ENCODE measurements around the gene DUSP8. TPM values are rescaled to one million over a fixed set of nuclear protein-coding genes. Genes with fewer than 3 reads are reported as not detected.

The DUSP8 gene
- total and polyA plus RNA-seq, 2 experiments from 2014 or later: 0.11 TPM; not detected in 1

DNA sequence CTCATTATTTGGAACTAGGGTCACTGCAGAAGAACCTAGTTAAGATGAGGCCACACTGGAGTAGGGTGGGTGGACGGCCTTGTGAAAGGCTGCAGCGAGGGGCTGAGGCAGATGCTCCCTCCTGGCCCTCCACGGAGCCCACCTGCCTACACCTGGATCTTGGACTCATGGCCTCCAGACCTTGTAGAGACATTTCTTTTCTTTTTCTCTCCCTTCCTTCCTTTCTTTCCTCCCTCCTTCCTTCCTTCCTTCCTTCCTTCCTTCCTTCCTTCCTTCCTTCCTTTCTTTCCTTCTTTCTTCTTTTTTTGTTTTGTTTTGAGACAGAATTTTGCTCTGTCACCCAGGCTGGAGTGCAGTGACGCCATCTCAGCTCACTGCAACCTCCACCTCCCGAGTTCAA, 26.6 kb downstream of the DUSP8 start:
- in situ Hi-C loops (cut with MboI): no loop called here
- H3K9me3 ChIP-seq (ENCODE audit: low read depth): no peaks in the 10 kb centered on the region
- H3K4me3 ChIP-seq: no peak overlapping the region
- peaks cover 18% of the 10 kb centered on the region for H3K27me3 ChIP-seq (replicated peaks; ENCODE audit: insufficient read depth)
- DNase-seq: no peak
- no peak overlapping the region for H2AFZ ChIP-seq
- TF ChIP-seq EZH2 (IDR thresholded peaks at IDR 0.05; ENCODE audit: insufficient read depth, poor library complexity, severe bottlenecking) (no peak), EZH2phosphoT487 (IDR thresholded peaks at IDR 0.05; ENCODE audit: insufficient read depth, low read depth) (no peak)
- no peaks in the 10 kb centered on the region for H3K9me2 ChIP-seq (ENCODE audit: insufficient read depth)
- H4K20me1 ChIP-seq (ENCODE audit: insufficient read depth): no peaks in the 10 kb centered on the region
- no peak overlapping the region for H3K4me2 ChIP-seq (ENCODE audit: unreplicated experiment)
- H3K79me2 ChIP-seq (ENCODE audit: insufficient read depth): no peaks in the 10 kb centered on the region
- 29 to 39% methylated on average over 5 of the region's 5 CpGs for WGBS, 2 experiments (ENCODE audit: low coverage in 1 of 2, low lambda C conversion rate in 2 of 2, missing lambda C conversion rate in 2 of 2)
- H3K4me1 ChIP-seq (ENCODE audit: insufficient read depth): no peaks in the 10 kb centered on the region
- no peak overlapping the region for H3K27ac ChIP-seq
- no peaks in the 10 kb centered on the region for H3K36me3 ChIP-seq (ENCODE audit: low read depth)
- no peak overlapping the region for H3K9ac ChIP-seq
- no peaks in the 10 kb centered on the region for H3F3A ChIP-seq (ENCODE audit: insufficient read depth)

DNA sequence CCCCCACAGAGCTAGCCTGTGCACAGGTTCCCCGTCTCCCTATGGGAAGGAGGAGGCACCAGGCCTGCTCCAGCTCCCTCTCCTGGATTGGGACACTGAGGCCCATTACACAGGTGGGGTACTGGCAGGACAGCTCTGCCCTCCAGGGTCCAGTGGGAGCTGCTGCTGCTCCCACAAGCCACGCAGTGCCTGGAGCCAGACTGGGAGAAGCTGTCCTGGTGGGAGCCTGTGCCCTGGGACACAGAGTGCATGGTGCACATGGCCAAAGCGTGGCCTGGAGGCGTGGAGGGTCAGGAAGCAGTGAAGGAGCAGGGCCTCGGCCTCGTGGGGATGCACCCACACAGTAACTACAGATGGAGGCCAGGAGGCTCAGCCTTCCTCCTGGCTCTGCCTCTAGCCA, 27.5 kb downstream of the DUSP8 start:
- Histone ChIP-seq H3F3A (ENCODE audit: insufficient read depth) (no peaks in the 10 kb centered on the region), H3K4me1 (ENCODE audit: insufficient read depth) (no peaks in the 10 kb centered on the region), H3K4me2 (ENCODE audit: unreplicated experiment) (no peak overlapping the region), H3K27ac (no peak overlapping the region), H3K9me2 (ENCODE audit: insufficient read depth) (no peaks in the 10 kb centered on the region), H3K79me2 (ENCODE audit: insufficient read depth) (no peaks in the 10 kb centered on the region), H4K20me1 (ENCODE audit: insufficient read depth) (no peaks in the 10 kb centered on the region), H3K27me3 (replicated peaks; ENCODE audit: insufficient read depth) (peaks cover 18% of the 10 kb centered on the region), H3K4me3 (no peak overlapping the region), H3K36me3 (ENCODE audit: low read depth) (no peaks in the 10 kb centered on the region), H2AFZ (no peak overlapping the region), H3K9ac (no peak overlapping the region), H3K9me3 (ENCODE audit: low read depth) (no peaks in the 10 kb centered on the region)
- TF ChIP-seq EZH2phosphoT487 (IDR thresholded peaks at IDR 0.05; ENCODE audit: insufficient read depth, low read depth) (no peak), EZH2 (IDR thresholded peaks at IDR 0.05; ENCODE audit: insufficient read depth, poor library complexity, severe bottlenecking) (no peak)
- WGBS, 2 experiments (ENCODE audit: low coverage in 1 of 2, low lambda C conversion rate in 2 of 2, missing lambda C conversion rate in 2 of 2): 44 to 58% methylated on average over 6 of the region's 6 CpGs
- DNase-seq: no peak
- in situ Hi-C loops (cut with MboI): no loop called here

DNA sequence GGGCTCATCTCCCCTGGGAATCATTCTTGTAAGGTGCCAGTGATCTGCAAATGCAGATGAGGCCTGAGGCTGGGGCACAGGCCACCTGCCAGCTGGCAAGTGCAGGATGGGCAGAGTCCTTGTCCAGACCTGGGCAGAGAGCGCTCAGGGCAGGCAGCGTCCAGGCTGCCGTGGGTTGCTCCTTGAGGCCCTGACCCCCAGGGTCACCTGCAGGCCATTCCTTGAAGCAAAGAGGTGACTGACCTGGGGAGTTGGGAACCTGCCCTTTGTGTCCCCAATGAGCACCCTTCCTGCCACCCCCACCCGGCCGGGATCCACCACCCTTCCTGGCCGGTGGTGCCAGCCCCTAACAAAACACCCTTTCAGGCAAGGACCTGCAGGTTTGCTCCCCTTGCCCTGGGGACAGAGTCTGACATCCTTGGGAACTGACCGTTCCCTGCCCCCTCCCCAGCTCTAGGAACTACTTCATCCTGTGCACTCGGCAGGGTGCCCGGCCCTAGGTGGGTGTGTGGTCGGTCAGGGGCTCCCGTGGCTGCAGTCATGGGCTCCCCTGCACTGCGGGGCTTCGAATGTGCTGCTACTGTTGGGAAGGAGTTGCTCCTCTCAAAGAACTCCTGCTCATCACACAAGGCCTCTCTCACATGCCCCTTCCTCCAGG, 28.3 kb downstream of the DUSP8 start:
- no peaks in the 10 kb centered on the region for H3K9me3 ChIP-seq (ENCODE audit: low read depth)
- no peak overlapping the region for H3K9ac ChIP-seq
- H2AFZ ChIP-seq: no peak overlapping the region
- no peaks in the 10 kb centered on the region for H3K9me2 ChIP-seq (ENCODE audit: insufficient read depth)
- WGBS, 2 experiments (ENCODE audit: low coverage in 1 of 2, low lambda C conversion rate in 2 of 2, missing lambda C conversion rate in 2 of 2): 44 to 47% methylated on average over 13 of the region's 13 CpGs
- no peaks in the 10 kb centered on the region for H3F3A ChIP-seq (ENCODE audit: insufficient read depth)
- H3K4me1 ChIP-seq (ENCODE audit: insufficient read depth): no peaks in the 10 kb centered on the region
- no peaks in the 10 kb centered on the region for H3K36me3 ChIP-seq (ENCODE audit: low read depth)
- H3K79me2 ChIP-seq (ENCODE audit: insufficient read depth): no peaks in the 10 kb centered on the region
- peaks cover 20% of the 10 kb centered on the region for H3K27me3 ChIP-seq (replicated peaks; ENCODE audit: insufficient read depth)
- in situ Hi-C loops (cut with MboI): no loop called here
- no peak overlapping the region for H3K27ac ChIP-seq
- H3K4me2 ChIP-seq (ENCODE audit: unreplicated experiment): no peak overlapping the region
- DNase-seq: no peak
- no peak overlapping the region for H3K4me3 ChIP-seq
- H4K20me1 ChIP-seq (ENCODE audit: insufficient read depth): no peaks in the 10 kb centered on the region
- no peak for TF ChIP-seq EZH2 (IDR thresholded peaks at IDR 0.05; ENCODE audit: insufficient read depth, poor library complexity, severe bottlenecking)

DNA sequence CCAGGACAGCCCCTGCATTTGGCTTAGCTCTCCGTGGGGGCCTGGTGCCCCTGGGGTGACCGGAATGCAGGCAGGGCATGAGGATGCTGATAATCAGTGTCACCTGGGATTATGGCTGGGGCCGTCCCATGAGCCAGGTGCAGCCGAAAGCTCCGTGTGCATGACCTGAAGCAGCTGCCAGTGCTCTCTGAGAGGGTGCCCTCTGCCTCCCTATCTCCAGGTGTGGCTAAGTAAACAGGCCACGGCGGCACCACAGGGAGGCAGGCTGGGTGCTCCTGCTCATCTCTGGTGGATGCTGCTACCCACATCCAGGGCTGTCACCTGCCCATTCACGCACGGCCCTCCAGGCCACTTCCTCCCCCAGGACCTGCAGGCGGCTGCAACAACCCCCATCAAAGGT, 29.8 kb downstream of the DUSP8 start:
- Histone ChIP-seq H3K79me2 (ENCODE audit: insufficient read depth) (peaks cover 4% of the 10 kb centered on the region), H3K27ac (no peak overlapping the region), H3K4me2 (ENCODE audit: unreplicated experiment) (no peak overlapping the region), H3K4me1 (ENCODE audit: insufficient read depth) (no peaks in the 10 kb centered on the region), H2AFZ (no peak overlapping the region), H3K9me3 (ENCODE audit: low read depth) (no peaks in the 10 kb centered on the region), H3F3A (ENCODE audit: insufficient read depth) (no peaks in the 10 kb centered on the region), H3K27me3 (replicated peaks; ENCODE audit: insufficient read depth) (peaks cover 18% of the 10 kb centered on the region), H3K9ac (no peak overlapping the region), H3K4me3 (no peak overlapping the region), H3K9me2 (ENCODE audit: insufficient read depth) (no peaks in the 10 kb centered on the region), H4K20me1 (ENCODE audit: insufficient read depth) (no peaks in the 10 kb centered on the region), H3K36me3 (ENCODE audit: low read depth) (no peaks in the 10 kb centered on the region)
- no peak for TF ChIP-seq EZH2 (IDR thresholded peaks at IDR 0.05; ENCODE audit: insufficient read depth, poor library complexity, severe bottlenecking)
- no peak for TF ChIP-seq EZH2phosphoT487 (IDR thresholded peaks at IDR 0.05; ENCODE audit: insufficient read depth, low read depth)
- in situ Hi-C loops (cut with MboI): no loop called here
- 65 to 78% methylated on average over 10 of the region's 10 CpGs for WGBS, 2 experiments (ENCODE audit: low coverage in 1 of 2, low lambda C conversion rate in 2 of 2, missing lambda C conversion rate in 2 of 2)
- no peak for DNase-seq
